ENCODE results near the gene SATB2.

The SATB2 gene

GRCh38 chr2:199444749-199445148, 13.0 kb downstream of the SATB2 start:
- ATAC-seq = no peak
- TF ChIP-seq ZC3H10 (CRISPR knock-in tag; IDR thresholded peaks at IDR 0.05) = no peak
- TF ChIP-seq ESRRG (CRISPR knock-in tag; IDR thresholded peaks at IDR 0.05) = no peak
- TF ChIP-seq RARB (CRISPR knock-in tag; IDR thresholded peaks at IDR 0.05) = no peak
- TF ChIP-seq GLIS3 (CRISPR knock-in tag; IDR thresholded peaks at IDR 0.05) = no peak
- TF ChIP-seq ARNTL (CRISPR knock-in tag; IDR thresholded peaks at IDR 0.05; ENCODE audit: borderline replicate concordance, low read depth) = no peak
- no peak for TF ChIP-seq ZNF565 (CRISPR knock-in tag; conservative IDR thresholded peaks at IDR 0.05; ENCODE audit: low read depth)
- no peak for TF ChIP-seq ZNF70 (CRISPR knock-in tag; IDR thresholded peaks at IDR 0.05)

DNA sequence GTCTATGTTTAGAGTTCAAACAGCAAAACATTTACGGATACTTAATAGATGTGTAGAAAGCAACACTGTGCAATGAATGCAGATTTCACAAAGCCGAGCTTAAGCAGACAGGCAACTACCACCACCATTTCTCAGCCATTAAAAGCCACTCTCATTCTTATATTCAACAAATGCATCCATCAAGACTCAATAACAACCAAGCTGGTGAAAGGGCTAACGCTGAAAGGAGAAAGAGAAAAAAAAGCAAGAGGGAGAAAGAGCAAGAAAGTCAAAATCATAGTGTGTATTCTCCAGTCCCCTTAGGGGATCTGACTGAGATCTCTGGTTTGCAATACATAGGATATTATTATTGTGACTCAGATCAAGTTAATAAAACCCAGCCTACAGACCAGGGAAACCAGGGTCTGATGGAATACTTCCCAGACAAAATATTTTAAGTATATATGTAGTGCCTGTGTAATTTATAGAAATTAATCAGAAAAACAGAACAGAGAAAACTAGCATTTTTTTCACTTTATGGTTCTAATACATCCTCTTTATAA, 14.1 kb downstream of the SATB2 start:
- TF ChIP-seq ARNTL (CRISPR knock-in tag; IDR thresholded peaks at IDR 0.05; ENCODE audit: borderline replicate concordance, low read depth) (no peak), ZFP30 (CRISPR knock-in tag; IDR thresholded peaks at IDR 0.05) (no peak), TCF4 (CRISPR knock-in tag; IDR thresholded peaks at IDR 0.05; ENCODE audit: borderline replicate concordance) (no peak), TOX (CRISPR knock-in tag; IDR thresholded peaks at IDR 0.05; ENCODE audit: borderline replicate concordance) (no peak), CSRNP3 (CRISPR knock-in tag; IDR thresholded peaks at IDR 0.05) (no peak), RARB (CRISPR knock-in tag; IDR thresholded peaks at IDR 0.05) (no peak), CSDC2 (CRISPR knock-in tag; IDR thresholded peaks at IDR 0.05) (no peak)
- no peak for ATAC-seq

GRCh38 chr2:199442173-199442572, 15.6 kb downstream of the SATB2 start:
- no peak for ATAC-seq
- TF ChIP-seq ZFP3 (CRISPR knock-in tag; IDR thresholded peaks at IDR 0.05) (no peak), RARB (CRISPR knock-in tag; IDR thresholded peaks at IDR 0.05) (no peak), TOX (CRISPR knock-in tag; IDR thresholded peaks at IDR 0.05; ENCODE audit: borderline replicate concordance) (no peak), SNAI2 (CRISPR knock-in tag; IDR thresholded peaks at IDR 0.05) (no peak), CSRNP3 (CRISPR knock-in tag; IDR thresholded peaks at IDR 0.05) (no peak), ZFP30 (CRISPR knock-in tag; IDR thresholded peaks at IDR 0.05) (no peak), ZNF565 (CRISPR knock-in tag; conservative IDR thresholded peaks at IDR 0.05; ENCODE audit: low read depth) (no peak), ZNF70 (CRISPR knock-in tag; IDR thresholded peaks at IDR 0.05) (no peak), CREB5 (CRISPR knock-in tag; IDR thresholded peaks at IDR 0.05; ENCODE audit: low read depth) (no peak)

DNA sequence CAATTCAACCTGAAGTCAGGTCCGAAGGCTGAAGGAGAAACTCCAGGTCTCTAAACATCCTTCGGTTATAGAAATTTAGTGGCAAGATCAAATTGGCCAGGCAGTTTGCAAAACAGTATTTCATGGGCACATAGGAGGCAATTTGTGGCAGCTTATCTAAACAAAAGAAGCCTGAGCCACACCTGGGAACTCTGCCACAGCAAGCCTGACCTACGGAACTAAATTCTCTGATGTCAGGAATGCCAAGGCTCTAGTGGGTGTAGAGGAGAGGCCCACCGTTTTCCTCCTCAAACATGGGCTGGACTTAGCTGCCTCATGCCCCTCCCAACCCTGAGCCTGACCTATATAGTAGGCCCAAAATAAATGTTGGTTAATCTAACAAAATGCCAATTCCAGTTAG, 16.0 kb downstream of the SATB2 start:
- no peak for ATAC-seq
- TF ChIP-seq TCF4 (CRISPR knock-in tag; IDR thresholded peaks at IDR 0.05; ENCODE audit: borderline replicate concordance) (no peak), PPARA (CRISPR knock-in tag; IDR thresholded peaks at IDR 0.05; ENCODE audit: borderline replicate concordance) (no peak), RARB (CRISPR knock-in tag; IDR thresholded peaks at IDR 0.05) (no peak), PATZ1 (CRISPR knock-in tag; IDR thresholded peaks at IDR 0.05; ENCODE audit: borderline replicate concordance) (no peak), SNAI2 (CRISPR knock-in tag; IDR thresholded peaks at IDR 0.05) (no peak), TOX (CRISPR knock-in tag; IDR thresholded peaks at IDR 0.05; ENCODE audit: borderline replicate concordance) (no peak), ZC3H10 (CRISPR knock-in tag; IDR thresholded peaks at IDR 0.05) (no peak), BACH2 (CRISPR knock-in tag; IDR thresholded peaks at IDR 0.05; ENCODE audit: borderline replicate concordance) (no peak), POU6F1 (CRISPR knock-in tag; IDR thresholded peaks at IDR 0.05; ENCODE audit: borderline replicate concordance, low read depth) (no peak), CREB5 (CRISPR knock-in tag; IDR thresholded peaks at IDR 0.05; ENCODE audit: low read depth) (no peak), ZNF70 (CRISPR knock-in tag; IDR thresholded peaks at IDR 0.05) (no peak), ZFP3 (CRISPR knock-in tag; IDR thresholded peaks at IDR 0.05) (no peak), OSR1 (CRISPR knock-in tag; IDR thresholded peaks at IDR 0.05) (no peak)

Data from SK-N-SH treated with all-trans-retinoic acid at 6 μM for 48 hours (cell line).